HG03521 (cell line): Measurements from ENCODE around the gene RMI1.
"Not testable (repeated sequence)": the region's sequence is repeated elsewhere in the genome, so short reads cannot be mapped to it uniquely, and the experiment has no call there.

ENCODE experiments used
- ATAC-seq: cut with Tn5 transposase; IDR thresholded peaks from one replicate; pipeline ENCODE4 v1.9.1; 2021; ENCODE audit warnings: mild to moderate bottlenecking, moderate library complexity; ENCODE audit not compliant: unreplicated experiment

Gene RMI1

GRCh38 chr9:83980395-83981125, at the start of gene RMI1:
Gene RMI1 (plus strand): TSS chr9:83980805. CDS start chr9:84000987, 20,182 bp downstream.
- peak; percentile 62 for ATAC-seq

GRCh38 chr9:83930881-83931280, 49.7 kb upstream of the RMI1 start:
- ATAC-seq, result no peak

DNA sequence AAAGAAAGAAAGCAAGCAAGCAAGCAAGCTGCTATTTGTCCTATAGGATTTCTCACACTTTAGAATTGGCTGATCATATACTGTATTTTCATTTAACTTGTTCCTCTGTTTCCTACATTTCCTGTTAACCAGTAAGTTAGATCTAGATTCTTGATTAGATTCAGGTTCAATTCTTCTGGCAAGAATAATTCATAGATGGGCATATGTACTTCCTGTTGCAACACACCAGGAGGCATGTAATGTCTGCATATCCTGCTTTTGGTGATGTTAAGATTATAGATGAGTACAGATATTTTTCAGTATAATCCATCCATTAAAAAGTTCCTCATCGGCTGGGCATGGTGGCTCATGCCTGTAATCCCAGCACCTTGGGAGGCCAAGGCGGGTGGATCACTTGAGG, 48.6 kb upstream of the RMI1 start:
- ATAC-seq, result no peak

- no peak for ATAC-seq
Measured at GRCh38 chr9:83932851-83933250, 47.8 kb upstream of the RMI1 start.

- no peak for ATAC-seq
Measured at GRCh38 chr9:83933790-83934189, 46.8 kb upstream of the RMI1 start.

- ATAC-seq, result no peak
Measured at GRCh38 chr9:83934569-83935275, 45.9 kb upstream of the RMI1 start.

DNA sequence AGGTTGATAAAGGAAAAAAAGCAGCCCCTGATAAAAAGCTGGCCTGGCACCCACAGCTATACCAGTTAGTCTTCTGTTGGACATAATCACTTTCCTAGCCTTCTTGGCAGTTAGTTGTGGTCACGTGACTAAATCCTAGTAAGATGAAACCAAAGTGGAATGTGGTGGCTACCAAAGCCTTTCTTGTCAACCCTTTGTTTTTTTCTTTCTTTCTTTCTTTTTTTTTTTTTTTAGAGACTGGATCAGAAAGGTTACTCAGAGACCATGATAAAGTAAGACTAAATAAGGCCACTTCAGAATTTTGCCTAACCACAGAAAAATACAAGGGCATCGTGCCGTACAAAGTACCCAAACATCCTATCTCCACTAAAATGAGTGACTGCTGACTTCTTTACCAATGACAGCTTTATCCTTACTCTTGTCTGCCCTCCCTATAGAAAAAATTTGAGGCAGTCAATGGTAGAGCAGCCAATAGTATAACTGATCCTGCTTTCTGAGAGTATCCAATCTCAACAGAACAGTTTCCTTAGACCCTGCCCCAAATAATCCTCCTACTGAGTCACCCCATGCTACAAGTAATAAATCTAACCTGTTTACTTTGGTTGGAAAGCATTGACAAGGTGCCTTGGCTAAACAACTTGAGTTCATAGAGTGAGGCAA, 45.2 kb upstream of the RMI1 start:
- ATAC-seq, result no peak

GRCh38 chr9:83936523-83936922, 44.1 kb upstream of the RMI1 start:
- ATAC-seq, result no peak

DNA sequence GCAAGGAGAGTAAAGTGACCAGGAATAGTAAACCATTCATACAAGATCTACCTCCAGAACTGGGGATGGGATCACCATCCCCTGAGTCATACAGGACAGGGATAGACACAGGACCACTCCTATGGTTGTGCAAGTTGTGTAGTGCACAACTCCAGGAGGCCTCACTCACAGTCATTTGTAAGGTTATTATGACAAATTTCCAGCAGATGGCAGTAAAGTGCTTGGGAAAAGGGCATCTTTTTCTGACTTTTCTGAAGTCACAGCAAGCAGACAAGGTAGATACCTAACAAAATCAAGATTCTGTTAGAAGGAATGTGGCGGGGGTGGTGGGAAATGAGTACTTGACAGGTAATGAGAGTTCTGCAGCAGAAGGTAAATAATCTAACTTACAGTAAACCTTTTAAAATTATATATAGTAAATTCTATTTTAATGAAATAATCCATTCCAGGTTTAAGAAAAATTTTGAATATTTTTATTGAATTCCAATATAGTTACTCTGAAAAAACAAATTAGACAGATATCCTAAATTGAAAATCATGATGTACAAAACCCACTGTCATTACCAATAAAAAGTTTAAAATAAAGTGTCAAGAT, 42.6 kb upstream of the RMI1 start:
- ATAC-seq, result peak; percentile 54

DNA sequence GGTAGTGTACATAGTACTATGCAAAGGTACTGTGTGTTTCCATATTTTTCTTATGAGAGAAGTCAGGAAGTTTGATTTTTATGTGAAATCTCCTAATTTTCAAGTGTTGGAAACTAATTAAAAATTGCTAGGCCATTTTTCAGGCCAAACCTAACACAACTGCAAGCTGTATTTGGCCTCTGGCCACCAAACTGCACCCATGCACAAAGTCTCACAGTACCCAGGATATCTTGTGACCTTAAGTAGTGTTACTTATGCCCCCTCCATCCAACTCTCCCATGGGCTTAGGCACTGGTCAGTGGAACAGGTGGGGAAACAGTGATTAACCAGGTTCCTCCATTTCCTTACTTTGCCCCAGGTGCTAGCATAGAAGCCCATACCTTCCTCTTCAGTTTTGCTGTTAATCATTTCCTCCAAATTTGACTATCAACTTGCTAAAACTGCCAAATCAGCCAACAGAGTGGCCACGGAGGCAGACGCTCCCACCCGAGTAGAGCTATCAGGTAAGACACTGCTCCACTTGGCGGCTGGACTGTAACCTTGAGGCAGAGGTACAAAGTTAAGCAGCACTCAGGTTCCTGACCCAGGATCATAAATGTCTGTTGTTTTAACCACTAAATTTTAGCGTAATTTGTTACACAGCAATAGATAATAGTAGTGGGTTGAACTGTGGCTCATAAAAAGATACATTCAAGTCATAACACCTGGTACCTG, 39.9 kb upstream of the RMI1 start:
- ATAC-seq, result no peak

DNA sequence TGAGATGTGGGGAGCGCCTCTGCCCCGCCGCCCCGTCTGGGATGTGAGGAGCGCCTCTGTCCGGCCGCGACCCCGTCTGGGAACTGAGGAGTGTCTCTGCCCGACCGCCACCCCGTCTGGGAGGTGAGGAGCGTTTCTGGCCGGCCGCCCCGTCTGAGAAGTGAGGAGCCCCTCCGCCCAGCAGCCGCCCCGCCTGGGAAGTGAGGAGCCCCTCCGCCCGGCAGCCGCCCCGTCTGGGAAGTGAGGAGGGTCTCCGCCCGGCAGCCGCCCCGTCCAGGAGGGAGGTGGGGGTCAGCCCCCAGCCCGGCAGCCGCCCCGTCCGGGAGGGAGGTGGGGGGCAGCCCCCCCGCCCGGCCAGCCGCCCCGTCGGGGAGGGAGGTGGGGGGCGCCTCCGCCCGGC, 32.5 kb upstream of the RMI1 start:
- ATAC-seq, result not testable (repeated sequence)

- ATAC-seq, result peak; percentile 41
Measured at GRCh38 chr9:83956086-83956435, 24.5 kb upstream of the RMI1 start.

DNA sequence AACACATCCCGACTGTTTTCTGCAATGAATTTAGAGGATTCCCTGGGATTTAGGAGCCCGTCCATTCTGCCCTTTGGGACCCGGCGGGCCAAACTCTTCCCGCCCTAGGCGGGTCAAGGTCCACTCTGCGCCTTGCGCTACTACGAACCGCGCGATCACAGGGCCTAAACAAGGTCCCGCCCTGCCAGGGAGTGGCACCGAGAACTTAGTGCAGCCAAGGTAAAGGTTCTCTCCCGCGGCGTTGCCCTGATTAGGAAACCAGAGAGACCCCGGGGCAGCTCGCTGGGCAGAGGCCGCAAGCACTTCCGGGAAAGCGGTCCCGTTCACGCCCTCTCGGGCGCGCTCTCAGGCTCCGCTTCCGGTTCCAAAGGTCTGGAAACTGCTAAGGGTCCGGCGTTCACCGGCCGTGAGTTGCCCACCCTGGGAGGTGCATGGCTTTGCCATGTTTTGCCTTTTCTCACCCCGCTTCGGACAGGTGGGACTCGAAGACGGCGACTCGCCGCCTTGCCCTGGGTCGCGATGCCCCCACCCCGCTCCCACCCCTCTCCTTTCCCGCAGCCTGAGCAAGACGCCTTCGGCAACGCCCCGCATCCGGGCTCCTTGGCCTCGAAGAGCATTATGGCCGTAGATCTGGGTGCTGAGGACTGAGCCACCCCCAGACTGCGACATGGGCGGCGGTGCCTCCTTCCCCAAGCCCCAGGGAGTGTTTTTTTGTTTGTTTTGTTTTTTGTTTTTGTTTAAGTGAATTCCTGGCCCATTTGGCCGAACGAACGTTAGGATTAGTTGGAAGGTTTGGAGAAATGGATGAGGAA, 24.0 kb upstream of the RMI1 start:
- peak; percentile 66 for ATAC-seq

- ATAC-seq, result no peak
Measured at GRCh38 chr9:83957248-83957513, 23.4 kb upstream of the RMI1 start.

GRCh38 chr9:83959061-83959460, 21.5 kb upstream of the RMI1 start:
- no peak for ATAC-seq

- ATAC-seq, result no peak
Measured at GRCh38 chr9:83960991-83961390, 19.6 kb upstream of the RMI1 start.

DNA sequence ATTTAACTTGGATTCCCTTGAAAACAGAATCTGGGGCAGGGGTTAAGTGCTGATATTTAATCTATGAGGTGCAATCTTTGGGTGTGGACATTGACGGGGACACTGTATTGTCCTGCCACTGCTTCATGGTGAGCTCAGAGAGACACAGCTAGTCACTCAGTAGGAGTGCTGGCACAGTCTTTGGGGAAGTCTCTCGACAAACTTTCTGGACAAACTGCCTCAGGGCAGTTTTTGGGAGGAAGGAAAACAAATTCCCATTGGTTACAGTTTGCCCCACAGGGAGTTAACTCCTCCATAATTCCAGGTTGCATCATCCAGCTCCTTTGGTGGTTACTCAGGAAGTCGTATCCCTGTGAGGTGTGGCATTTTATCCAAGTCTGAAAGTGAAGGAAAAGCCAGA, 18.4 kb upstream of the RMI1 start:
- no peak for ATAC-seq

- no peak for ATAC-seq
Measured at GRCh38 chr9:83964973-83965349, 15.6 kb upstream of the RMI1 start.

DNA sequence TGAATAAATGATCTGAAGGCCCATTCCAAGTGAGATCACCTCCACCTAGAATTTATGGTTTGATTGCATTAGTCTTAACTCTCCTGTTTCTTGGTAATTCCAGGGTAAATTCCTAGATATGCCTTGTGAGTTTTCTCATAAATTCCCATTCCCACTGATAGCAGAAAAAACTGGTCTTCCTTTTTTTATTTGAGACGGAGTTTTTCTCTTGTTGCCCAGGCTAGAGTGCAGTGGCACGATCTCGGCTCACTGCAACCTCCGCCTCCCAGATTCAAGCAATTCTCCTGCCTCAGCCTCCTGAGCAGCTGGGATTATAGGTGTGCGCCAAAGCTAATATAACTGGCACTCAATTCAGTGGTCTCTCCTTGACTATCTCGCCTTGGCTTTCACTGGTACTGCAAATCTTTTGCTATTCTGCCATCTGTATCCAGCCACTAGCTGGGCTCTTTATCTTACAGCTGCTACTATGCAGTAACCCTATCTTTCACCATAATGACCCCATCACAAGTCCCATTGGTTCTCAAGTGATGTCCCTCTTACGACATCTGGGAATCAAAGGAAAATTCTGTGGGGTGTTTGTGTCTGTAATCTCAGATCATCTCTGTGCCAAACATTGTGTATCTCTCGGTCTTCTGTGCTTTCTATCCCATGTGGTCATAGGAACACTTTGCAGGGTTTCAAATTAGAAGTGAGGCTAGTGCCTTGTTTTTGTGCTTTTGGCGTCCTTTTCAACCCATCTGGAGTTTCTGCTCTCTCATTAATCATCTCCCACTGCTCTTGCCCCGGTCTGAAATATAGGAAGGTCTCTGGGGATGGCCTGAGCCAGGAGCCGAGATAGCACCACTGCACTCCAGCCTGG, 15.0 kb upstream of the RMI1 start:
- no peak for ATAC-seq

DNA sequence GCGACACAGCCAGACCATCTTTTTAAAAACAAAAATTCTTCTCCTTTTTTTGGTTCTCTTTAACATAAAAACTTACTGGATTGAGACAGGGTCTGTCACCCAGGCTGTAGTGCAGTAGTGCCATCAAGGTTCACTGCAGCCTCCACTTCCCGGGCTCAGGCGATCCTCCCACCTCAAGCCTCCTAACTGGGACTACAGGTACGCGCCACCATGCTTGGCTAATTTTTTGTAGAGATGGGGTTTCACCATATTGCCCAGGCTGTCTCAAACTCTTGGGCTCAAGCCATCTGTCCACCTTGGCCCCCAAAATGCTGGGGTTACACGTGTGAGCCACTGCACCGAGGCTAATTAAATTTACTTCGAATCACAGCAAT, 14.4 kb upstream of the RMI1 start:
- ATAC-seq, result no peak
